GM10266 (cell line): ENCODE results near the gene PSPN.

Experiments
- DNase-seq: peaks from one replicate; pipeline ENCODE4 v3.0.0; 2012; ENCODE audit errors: extremely low spot score
- CTCF ChIP-seq: IDR thresholded peaks from 2 replicates; pipeline ENCODE4 v1.5.1; 2012; ENCODE audit warnings: mild to moderate bottlenecking, low read depth; ENCODE audit not compliant: control insufficient read depth, insufficient read depth; ENCODE audit errors: missing control alignments

Gene PSPN

GRCh38 chr19:6396305-6396704, 20.6 kb upstream of the PSPN start:
- no peak for DNase-seq
- no peak for TF ChIP-seq CTCF

- TF ChIP-seq CTCF: no peak
- DNase-seq: no peak
Observed at GRCh38 chr19:6394831-6395230, 19.1 kb upstream of the PSPN start.

- TF ChIP-seq CTCF: no peak
- no peak for DNase-seq
Observed at GRCh38 chr19:6393983-6394412, 18.3 kb upstream of the PSPN start.

GRCh38 chr19:6393074-6393982, 17.6 kb upstream of the PSPN start, which contains the start of gene GTF2F1:
GTF2F1 (minus strand) TSS chr19:6393164; CDS start chr19:6392995, 169 bp downstream.
- DNase-seq: peak; percentile 97
- TF ChIP-seq CTCF: peak; percentile 24

- DNase-seq: no peak
- TF ChIP-seq CTCF: no peak
Observed at GRCh38 chr19:6392221-6393073, 16.7 kb upstream of the PSPN start.

GRCh38 chr19:6387372-6387771, 11.6 kb upstream of the PSPN start:
- TF ChIP-seq CTCF: no peak
- DNase-seq: no peak
